GM06990 (cell line): Measurements from ENCODE around the gene SEMA6B.

Source experiments
- DNase-seq: peaks from one replicate; pipeline ENCODE4 v3.0.0-alpha.2; 2011; ENCODE audit not compliant: insufficient read length; ENCODE audit errors: extremely low read depth
- H3K27me3 ChIP-seq: replicated peaks from 2 replicates; pipeline ENCODE4 v1.6.0; 2011; ENCODE audit warnings: low read length; ENCODE audit not compliant: control insufficient read depth, insufficient read depth
- H3K36me3 ChIP-seq: 2 replicates; pipeline ENCODE4 v1.5.1; 2011; ENCODE audit warnings: low read length; ENCODE audit not compliant: control insufficient read depth, insufficient read depth
- H3K4me3 ChIP-seq: replicated peaks from 2 replicates; pipeline ENCODE4 v1.5.1; 2011; ENCODE audit warnings: low read depth, mild to moderate bottlenecking, control low read depth, low read length
- TF ChIP-seq, protein P1 (sequence below): IDR thresholded peaks from 2 replicates; pipeline ENCODE4 v1.5.1; 2011; ENCODE audit warnings: low read length, control low read depth, mild to moderate bottlenecking, inconsistent platforms; ENCODE audit not compliant: insufficient read depth, poor library complexity, severe bottlenecking

The SEMA6B gene

DNA sequence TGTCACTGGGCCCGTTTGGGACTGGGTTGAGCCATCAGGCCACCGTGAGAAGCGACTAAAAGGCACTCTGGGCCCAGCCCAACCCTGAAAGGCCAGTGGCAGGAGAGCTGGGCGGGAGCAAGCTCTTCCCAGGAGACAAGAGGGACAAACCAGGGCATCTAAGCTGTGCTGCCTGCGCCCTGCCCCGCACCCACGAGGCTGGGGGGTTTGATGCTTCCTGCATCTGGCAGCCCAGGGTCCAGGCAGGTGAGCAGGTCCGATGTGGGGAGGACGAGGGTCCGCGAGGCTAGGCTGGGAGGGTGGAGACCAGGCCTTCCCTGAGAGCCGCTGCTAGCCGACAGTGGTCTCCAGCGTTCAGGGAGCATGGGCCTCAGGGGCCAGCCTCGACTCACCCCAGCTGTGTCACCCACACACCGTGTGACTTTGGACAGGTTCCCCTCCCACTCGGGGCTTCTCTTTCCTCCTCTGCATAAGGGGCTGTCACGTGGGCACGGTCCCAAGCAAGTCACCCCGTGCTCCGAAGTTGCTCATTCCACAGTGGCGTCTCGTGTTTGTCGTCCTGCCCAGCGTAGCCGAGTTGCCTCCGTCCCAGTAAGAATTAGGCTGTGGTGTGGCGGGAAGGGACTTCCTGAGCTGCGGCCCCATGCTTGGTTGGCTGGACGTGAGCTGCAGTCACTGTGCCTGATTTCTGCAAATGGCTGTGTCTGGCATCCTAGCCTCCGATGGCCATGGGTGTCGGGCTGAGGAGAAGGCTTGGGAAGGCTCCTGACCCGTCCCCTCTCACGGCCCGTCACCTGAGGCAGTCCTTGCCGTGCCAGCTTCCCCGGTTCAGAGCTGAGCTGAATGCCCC lies 57.0 kb downstream of the SEMA6B start:
- DNase-seq: no peak
- Histone ChIP-seq H3K4me3 (no peak overlapping the region), H3K36me3 (peaks cover 29% of the 10 kb centered on the region), H3K27me3 (no peaks in the 10 kb centered on the region)
- TF ChIP-seq, protein P1, sequence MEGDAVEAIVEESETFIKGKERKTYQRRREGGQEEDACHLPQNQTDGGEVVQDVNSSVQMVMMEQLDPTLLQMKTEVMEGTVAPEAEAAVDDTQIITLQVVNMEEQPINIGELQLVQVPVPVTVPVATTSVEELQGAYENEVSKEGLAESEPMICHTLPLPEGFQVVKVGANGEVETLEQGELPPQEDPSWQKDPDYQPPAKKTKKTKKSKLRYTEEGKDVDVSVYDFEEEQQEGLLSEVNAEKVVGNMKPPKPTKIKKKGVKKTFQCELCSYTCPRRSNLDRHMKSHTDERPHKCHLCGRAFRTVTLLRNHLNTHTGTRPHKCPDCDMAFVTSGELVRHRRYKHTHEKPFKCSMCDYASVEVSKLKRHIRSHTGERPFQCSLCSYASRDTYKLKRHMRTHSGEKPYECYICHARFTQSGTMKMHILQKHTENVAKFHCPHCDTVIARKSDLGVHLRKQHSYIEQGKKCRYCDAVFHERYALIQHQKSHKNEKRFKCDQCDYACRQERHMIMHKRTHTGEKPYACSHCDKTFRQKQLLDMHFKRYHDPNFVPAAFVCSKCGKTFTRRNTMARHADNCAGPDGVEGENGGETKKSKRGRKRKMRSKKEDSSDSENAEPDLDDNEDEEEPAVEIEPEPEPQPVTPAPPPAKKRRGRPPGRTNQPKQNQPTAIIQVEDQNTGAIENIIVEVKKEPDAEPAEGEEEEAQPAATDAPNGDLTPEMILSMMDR: no peak

DNA sequence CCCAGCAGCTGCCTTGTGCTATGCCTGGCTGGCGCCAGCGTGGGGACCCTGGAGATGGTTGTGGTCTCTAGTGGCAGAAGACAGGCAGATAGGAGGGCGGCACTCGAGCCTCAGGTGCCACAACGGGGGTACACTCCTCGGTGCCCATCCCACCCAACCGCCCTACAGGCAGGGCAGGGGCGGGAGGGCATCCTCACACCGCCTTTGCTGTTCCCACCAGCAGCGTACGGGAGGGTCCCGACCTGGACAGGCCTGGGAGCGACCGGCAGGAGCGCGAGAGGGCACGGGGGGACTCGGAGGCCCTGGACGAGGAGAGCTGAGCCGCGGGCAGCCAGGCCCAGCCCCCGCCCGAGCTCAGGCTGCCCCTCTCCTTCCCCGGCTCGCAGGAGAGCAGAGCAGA lies 57.8 kb downstream of the SEMA6B start:
- no peak for DNase-seq
- Histone ChIP-seq H3K4me3 (no peak overlapping the region), H3K36me3 (peaks cover 29% of the 10 kb centered on the region), H3K27me3 (no peaks in the 10 kb centered on the region)
- TF ChIP-seq, protein P1: no peak

DNA sequence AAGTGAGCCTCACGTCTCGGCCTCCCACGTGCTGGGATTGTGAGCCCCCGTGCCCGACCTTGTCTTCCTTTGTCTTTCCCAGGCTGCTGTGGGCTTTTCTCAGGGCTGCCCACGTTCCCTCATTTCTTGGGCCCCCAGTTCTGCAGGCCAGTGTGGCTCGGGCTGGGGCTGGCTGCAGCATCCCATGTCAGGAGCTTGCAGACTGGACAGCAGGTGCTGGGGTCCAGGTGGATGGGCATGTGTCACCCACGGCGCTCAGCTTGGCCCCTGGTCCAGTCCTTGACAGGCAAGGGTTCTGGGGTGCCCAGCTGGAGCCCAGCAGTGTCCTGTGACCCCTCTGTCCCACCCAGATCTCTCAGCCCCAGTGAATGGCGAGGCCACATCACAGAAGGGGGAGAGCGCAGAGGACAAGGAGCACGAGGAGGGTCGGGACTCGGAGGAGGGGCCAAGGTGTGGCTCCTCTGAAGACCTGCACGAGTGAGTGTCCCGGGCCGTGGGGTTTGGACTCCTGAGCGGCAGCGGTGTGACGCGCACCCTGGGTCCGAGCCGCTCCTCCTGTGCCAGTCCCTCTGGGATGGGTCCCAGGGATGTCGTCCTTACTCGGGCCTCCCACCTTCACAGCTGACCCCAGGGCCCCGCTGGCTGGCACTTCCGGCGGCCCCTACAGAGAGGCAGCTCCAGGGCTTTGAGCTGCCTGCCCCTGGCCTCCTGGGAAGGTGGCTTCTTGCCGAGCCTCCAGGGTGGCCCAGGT lies 58.5 kb downstream of the SEMA6B start:
- H3K36me3 ChIP-seq: peaks cover 30% of the 10 kb centered on the region
- no peak for DNase-seq
- TF ChIP-seq, protein P1: no peak
- no peaks in the 10 kb centered on the region for H3K27me3 ChIP-seq
- no peak overlapping the region for H3K4me3 ChIP-seq

DNA sequence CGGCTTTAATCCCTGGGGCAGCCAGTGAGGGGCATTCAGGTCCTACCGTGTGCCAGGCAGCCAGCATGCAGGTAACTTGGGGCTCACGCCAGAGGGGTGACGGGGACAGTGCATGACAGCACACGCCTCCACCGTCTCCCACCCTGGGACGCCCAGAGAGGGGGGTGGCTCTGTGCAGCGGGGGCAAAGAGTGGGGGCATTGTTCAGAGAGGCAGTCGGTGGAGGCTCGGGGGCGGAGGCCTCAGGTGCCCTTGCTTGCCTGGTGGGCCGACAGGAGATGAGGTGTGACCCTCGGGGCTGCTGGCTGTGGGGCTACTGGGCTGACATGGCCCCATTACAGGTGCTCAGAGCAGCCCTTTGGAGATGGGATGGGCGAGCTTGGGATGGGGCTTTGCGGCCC lies 59.6 kb downstream of the SEMA6B start:
- TF ChIP-seq, protein P1: no peak
- H3K4me3 ChIP-seq: no peak overlapping the region
- H3K36me3 ChIP-seq: peaks cover 31% of the 10 kb centered on the region
- DNase-seq: no peak
- no peaks in the 10 kb centered on the region for H3K27me3 ChIP-seq

DNA sequence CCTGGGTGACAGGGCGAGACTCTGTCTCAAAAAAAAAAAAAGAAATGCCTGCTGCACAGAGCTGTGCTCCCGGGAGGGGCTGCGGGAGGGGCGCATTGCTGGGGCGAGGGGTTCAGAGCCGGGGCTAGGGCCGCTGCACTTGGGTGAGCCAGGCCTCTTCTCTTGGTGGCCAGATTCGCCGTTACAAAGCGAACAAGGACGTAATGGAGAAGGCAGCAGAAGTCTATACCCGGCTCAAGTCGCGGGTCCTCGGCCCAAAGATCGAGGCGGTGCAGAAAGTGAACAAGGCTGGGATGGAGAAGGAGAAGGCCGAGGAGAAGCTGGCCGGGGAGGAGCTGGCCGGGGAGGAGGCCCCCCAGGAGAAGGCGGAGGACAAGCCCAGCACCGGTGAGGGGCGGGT lies 60.2 kb downstream of the SEMA6B start:
- H3K36me3 ChIP-seq: peaks cover 27% of the 10 kb centered on the region
- H3K4me3 ChIP-seq: no peak overlapping the region
- DNase-seq: no peak
- no peaks in the 10 kb centered on the region for H3K27me3 ChIP-seq
- TF ChIP-seq, protein P1: no peak
